ENCODE measurements around the gene BBC3. TPM values are rescaled to one million over a fixed set of nuclear protein-coding genes. Genes with fewer than 3 reads are reported as not detected.
"Not testable (repeated sequence)": the region's sequence is repeated elsewhere in the genome, so short reads cannot be mapped to it uniquely, and the experiment has no call there.

BBC3 gene
- polyA plus RNA-seq, 4 donors, result 1.6 to 2.9 (median 2.6) TPM

GRCh38 chr19:47258895-47259555 is 28.0 kb upstream of the BBC3 start:
- DNase-seq (ENCODE audit: low read depth in 4 of 4, low spot score in 2 of 4), result no peak

- no peak for DNase-seq (ENCODE audit: low read depth in 4 of 4, low spot score in 2 of 4)
Observed at GRCh38 chr19:47258434-47258833, 27.4 kb upstream of the BBC3 start.

- no peak for DNase-seq (ENCODE audit: low read depth in 4 of 4, low spot score in 2 of 4)
Observed at GRCh38 chr19:47257411-47258169, 26.6 kb upstream of the BBC3 start.

- peak; percentile 92 to 99 (median 98) for DNase-seq (ENCODE audit: low read depth in 4 of 4, low spot score in 2 of 4)
Observed at GRCh38 chr19:47256693-47257410, 25.9 kb upstream of the BBC3 start.

- peak; percentile 87 to 94 (median 92) for DNase-seq (ENCODE audit: low read depth in 4 of 4, low spot score in 2 of 4)
Observed at GRCh38 chr19:47255879-47256692, 25.1 kb upstream of the BBC3 start, which contains the start of gene CCDC9. TSS of gene CCDC9 (plus strand) at chr19:47256525. CDS start at chr19:47258401, 1,876 bp downstream.

GRCh38 chr19:47253970-47254369 is 23.0 kb upstream of the BBC3 start:
- no peak for DNase-seq (ENCODE audit: low read depth in 4 of 4, low spot score in 2 of 4)

GRCh38 chr19:47253467-47253881 is 22.5 kb upstream of the BBC3 start:
- DNase-seq (ENCODE audit: low read depth in 4 of 4, low spot score in 2 of 4), result no peak

- not testable (repeated sequence) for DNase-seq (ENCODE audit: low read depth in 4 of 4, low spot score in 2 of 4)
Observed at GRCh38 chr19:47253016-47253415, 22.0 kb upstream of the BBC3 start.

- no peak for DNase-seq (ENCODE audit: low read depth in 4 of 4, low spot score in 2 of 4)
Observed at GRCh38 chr19:47247308-47247990, 16.4 kb upstream of the BBC3 start.

GRCh38 chr19:47243776-47244547 is 13.0 kb upstream of the BBC3 start:
- DNase-seq (ENCODE audit: low read depth in 4 of 4, low spot score in 2 of 4), result peak in 1 of 4 donors; percentile 80

- DNase-seq (ENCODE audit: low read depth in 4 of 4, low spot score in 2 of 4), result no peak
Observed at GRCh38 chr19:47243364-47243775, 12.4 kb upstream of the BBC3 start.

- DNase-seq (ENCODE audit: low read depth in 4 of 4, low spot score in 2 of 4), result no peak
Observed at GRCh38 chr19:47241919-47242577, 11.0 kb upstream of the BBC3 start.

GRCh38 chr19:47240996-47241918 is 10.3 kb upstream of the BBC3 start:
- DNase-seq (ENCODE audit: low read depth in 4 of 4, low spot score in 2 of 4), result no peak

GRCh38 chr19:47240556-47240955 is 9.6 kb upstream of the BBC3 start:
- no peak for DNase-seq (ENCODE audit: low read depth in 4 of 4, low spot score in 2 of 4)

- no peak for DNase-seq (ENCODE audit: low read depth in 4 of 4, low spot score in 2 of 4)
Observed at GRCh38 chr19:47239610-47240296, 8.8 kb upstream of the BBC3 start.

GRCh38 chr19:47239152-47239551 is 8.2 kb upstream of the BBC3 start:
- DNase-seq (ENCODE audit: low read depth in 4 of 4, low spot score in 2 of 4), result no peak
